ENCODE data around the gene STUM.

Gene STUM

GRCh38 chr1:226599636-226600238 is 51.2 kb downstream of the STUM start:
- no peak for TF ChIP-seq CTCF (IDR thresholded peaks at IDR 0.05; ENCODE audit: control extremely low read depth, extremely low read depth, low read depth, missing control alignments)
- ChIA-PET POLR2A (no interaction called here), CTCF (interaction anchor here (2.7 kb wide), 1 partner anchor 10 kb away, joined by 13 read pairs; no protein-coding TSS in a partner anchor)
- DNase-seq (ENCODE audit: extremely low spot score) = no peak

GRCh38 chr1:226600254-226600653 is 51.7 kb downstream of the STUM start:
- POLR2A ChIA-PET = no interaction called here
- DNase-seq (ENCODE audit: extremely low spot score) = no peak
- CTCF ChIA-PET = interaction anchor here (1.4 to 2.7 kb wide), 2 partner anchors 9 to 13 kb away, joined by 3 to 13 read pairs; no protein-coding TSS in a partner anchor
- no peak for TF ChIP-seq CTCF (IDR thresholded peaks at IDR 0.05; ENCODE audit: control extremely low read depth, extremely low read depth, low read depth, missing control alignments)

GRCh38 chr1:226601456-226601855 is 52.9 kb downstream of the STUM start:
- DNase-seq (ENCODE audit: extremely low spot score) = no peak
- POLR2A ChIA-PET = no interaction called here
- TF ChIP-seq CTCF (IDR thresholded peaks at IDR 0.05; ENCODE audit: control extremely low read depth, extremely low read depth, low read depth, missing control alignments) = no peak
- CTCF ChIA-PET = interaction anchor here (1.4 to 2.7 kb wide), 4 partner anchors 8 to 31 kb away, joined by 3 to 13 read pairs (median 4); no protein-coding TSS in a partner anchor

DNA sequence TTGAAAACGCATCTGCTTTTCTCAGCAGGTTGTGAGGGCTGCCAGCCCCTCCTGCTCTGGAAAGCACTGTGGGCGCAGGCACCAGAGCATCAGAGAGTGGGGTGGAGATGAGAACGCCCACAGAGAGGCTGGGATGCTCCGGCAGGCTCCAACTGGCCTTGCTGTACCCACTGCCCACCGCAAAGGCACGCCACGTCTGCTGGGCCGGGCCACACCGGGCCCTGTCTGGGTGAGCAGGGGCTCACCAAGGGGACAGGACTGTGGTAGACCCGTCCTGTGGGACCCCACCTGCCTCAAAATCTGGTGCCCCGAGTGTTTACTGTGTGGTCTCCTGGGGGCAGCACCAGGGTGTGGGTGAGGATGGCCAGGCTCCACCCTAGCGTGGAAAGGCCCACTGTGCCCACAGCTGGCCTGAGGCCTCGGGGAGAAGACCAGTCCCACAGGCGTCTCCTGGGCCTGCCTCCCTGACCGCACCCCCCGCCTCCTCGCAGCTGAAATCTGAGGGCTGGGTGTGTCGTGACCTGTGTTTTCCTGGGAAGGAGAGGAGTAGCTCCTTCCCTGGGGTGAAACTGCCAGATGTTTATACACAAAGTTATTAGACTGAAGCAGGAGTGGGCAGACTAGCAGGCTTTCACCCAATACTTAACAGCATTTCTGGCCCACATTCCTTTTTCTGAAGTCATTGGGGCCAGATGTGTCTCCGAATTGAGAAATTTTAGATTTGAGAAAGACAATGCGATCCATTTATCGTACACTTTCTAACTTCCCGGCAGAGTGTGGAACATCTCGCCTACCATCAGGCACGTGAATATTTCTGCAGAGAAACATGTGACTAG is 53.8 kb downstream of the STUM start:
- no peak for TF ChIP-seq CTCF (IDR thresholded peaks at IDR 0.05; ENCODE audit: control extremely low read depth, extremely low read depth, low read depth, missing control alignments)
- no peak for DNase-seq (ENCODE audit: extremely low spot score)
- ChIA-PET POLR2A (no interaction called here), CTCF (interaction anchor here (1.2 to 2.3 kb wide), 5 partner anchors 11 to 226 kb away, joined by 3 to 7 read pairs (median 4); no protein-coding TSS in a partner anchor)

GRCh38 chr1:226603022-226603857 is 54.7 kb downstream of the STUM start:
- CTCF ChIA-PET = interaction anchor here (1.2 to 2.3 kb wide), 5 partner anchors 12 to 225 kb away, joined by 3 to 7 read pairs (median 4); no protein-coding TSS in a partner anchor
- POLR2A ChIA-PET = no interaction called here
- no peak for TF ChIP-seq CTCF (IDR thresholded peaks at IDR 0.05; ENCODE audit: control extremely low read depth, extremely low read depth, low read depth, missing control alignments)
- no peak for DNase-seq (ENCODE audit: extremely low spot score)

All from GM10248 (cell line).